ENCODE measurements around the gene OSGIN1.

The OSGIN1 gene

GRCh38 chr16:83977056-83977815 is 24.2 kb downstream of the OSGIN1 start:
- H3K27ac Mint-ChIP-seq, result no peak overlapping the region

DNA sequence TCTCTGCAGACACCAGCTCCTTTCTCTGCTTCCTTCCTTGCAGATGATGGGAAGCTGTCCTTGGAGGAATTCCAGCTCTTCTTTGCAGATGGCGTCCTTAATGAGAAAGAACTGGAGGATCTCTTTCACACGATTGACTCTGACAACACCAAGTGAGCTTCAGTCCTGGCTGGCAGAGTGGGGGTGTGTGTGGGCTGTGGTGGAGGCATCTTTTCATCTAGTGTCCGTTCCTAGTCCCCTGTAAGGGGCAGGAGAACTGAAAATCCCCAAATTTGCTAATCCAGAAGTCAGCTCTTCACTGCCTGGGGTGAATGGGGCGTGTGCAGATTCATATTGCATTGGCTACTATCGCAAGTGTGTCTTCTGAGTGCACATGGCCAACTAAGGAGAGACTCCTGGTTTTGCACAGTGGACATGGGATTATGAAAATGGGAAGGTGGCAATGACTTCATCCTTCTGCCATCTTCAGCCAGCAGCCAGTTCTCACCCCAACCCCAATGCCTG is 25.4 kb downstream of the OSGIN1 start:
- H3K27ac Mint-ChIP-seq, result no peak overlapping the region
- no peak overlapping the region for H3K4me3 Mint-ChIP-seq
- no peaks in the 10 kb centered on the region for H3K4me1 Mint-ChIP-seq (ENCODE audit: low read depth)
- peaks cover 6% of the 10 kb centered on the region for H3K9me3 Mint-ChIP-seq
- H3K27me3 Mint-ChIP-seq (ENCODE audit: low read depth), result no peaks in the 10 kb centered on the region
- no peaks in the 10 kb centered on the region for H3K36me3 Mint-ChIP-seq (ENCODE audit: low read depth)

More at GRCh38 chr16:83977056-83977815, 24.2 kb downstream of the OSGIN1 start:
- Mint-ChIP-seq H3K36me3 (ENCODE audit: low read depth) (no peaks in the 10 kb centered on the region), H3K9me3 (peaks cover 6% of the 10 kb centered on the region), H3K4me1 (ENCODE audit: low read depth) (no peaks in the 10 kb centered on the region), H3K27me3 (ENCODE audit: low read depth) (no peaks in the 10 kb centered on the region), H3K4me3 (no peak overlapping the region)

DNA sequence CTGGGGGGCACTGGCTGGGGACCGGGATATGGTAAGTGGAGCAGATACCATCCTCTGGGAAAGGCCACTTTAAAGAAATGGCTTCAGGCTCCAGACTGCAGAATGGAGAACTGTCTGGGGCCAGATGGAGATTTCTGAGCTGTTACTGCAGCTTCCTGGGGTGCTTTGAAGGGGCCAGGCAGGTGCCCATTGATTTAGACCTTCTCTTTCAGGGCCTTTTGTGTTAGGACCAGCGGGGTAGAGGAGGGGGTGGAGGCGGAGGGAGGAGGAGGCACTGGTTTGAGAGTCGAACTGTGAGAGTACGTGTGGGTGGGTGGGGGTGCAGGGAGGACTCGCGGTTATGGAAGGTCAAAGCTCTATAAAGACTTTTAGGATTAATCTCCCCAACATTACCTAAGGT is 26.4 kb downstream of the OSGIN1 start:
- Mint-ChIP-seq H3K4me3 (no peak overlapping the region), H3K27me3 (ENCODE audit: low read depth) (no peaks in the 10 kb centered on the region), H3K27ac (no peak overlapping the region), H3K36me3 (ENCODE audit: low read depth) (no peaks in the 10 kb centered on the region), H3K9me3 (peaks cover 6% of the 10 kb centered on the region), H3K4me1 (ENCODE audit: low read depth) (no peaks in the 10 kb centered on the region)

DNA sequence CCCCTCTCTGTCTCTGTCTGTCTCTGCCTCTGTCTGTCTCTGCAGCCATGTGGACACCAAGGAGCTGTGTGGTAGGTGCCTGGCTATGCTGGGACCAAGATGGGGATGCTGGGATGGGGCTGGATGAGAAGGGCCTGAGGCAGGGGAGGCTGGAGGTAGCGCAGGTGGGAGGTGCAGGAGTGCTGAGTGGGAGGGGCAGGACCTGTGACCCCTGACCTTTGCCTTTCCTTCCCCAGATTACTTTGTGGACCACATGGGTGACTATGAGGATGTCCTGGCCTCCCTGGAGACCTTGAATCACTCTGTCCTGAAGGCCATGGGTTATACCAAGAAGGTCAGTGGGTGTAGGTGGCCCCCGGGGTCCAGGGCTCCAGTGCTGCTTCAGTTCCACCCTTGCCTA is 27.8 kb downstream of the OSGIN1 start:
- Mint-ChIP-seq H3K27me3 (ENCODE audit: low read depth) (no peaks in the 10 kb centered on the region), H3K4me3 (no peak overlapping the region), H3K27ac (no peak overlapping the region), H3K36me3 (ENCODE audit: low read depth) (no peaks in the 10 kb centered on the region), H3K9me3 (peaks cover 6% of the 10 kb centered on the region), H3K4me1 (ENCODE audit: low read depth) (no peaks in the 10 kb centered on the region)

GRCh38 chr16:83981799-83982198 is 28.8 kb downstream of the OSGIN1 start:
- no peak overlapping the region for H3K4me3 Mint-ChIP-seq
- H3K4me1 Mint-ChIP-seq (ENCODE audit: low read depth), result no peaks in the 10 kb centered on the region
- H3K27me3 Mint-ChIP-seq (ENCODE audit: low read depth), result no peaks in the 10 kb centered on the region
- H3K9me3 Mint-ChIP-seq, result peaks cover 6% of the 10 kb centered on the region
- no peak overlapping the region for H3K27ac Mint-ChIP-seq
- H3K36me3 Mint-ChIP-seq (ENCODE audit: low read depth), result no peaks in the 10 kb centered on the region

- H3K36me3 Mint-ChIP-seq (ENCODE audit: low read depth), result no peaks in the 10 kb centered on the region
- no peaks in the 10 kb centered on the region for H3K4me1 Mint-ChIP-seq (ENCODE audit: low read depth)
- peaks cover 9% of the 10 kb centered on the region for H3K27me3 Mint-ChIP-seq (ENCODE audit: low read depth)
- no peak overlapping the region for H3K4me3 Mint-ChIP-seq
- no peak overlapping the region for H3K27ac Mint-ChIP-seq
- peaks cover 6% of the 10 kb centered on the region for H3K9me3 Mint-ChIP-seq
Measured at GRCh38 chr16:83983491-83983890, 30.5 kb downstream of the OSGIN1 start.

- peaks cover 22% of the 10 kb centered on the region for H3K27me3 Mint-ChIP-seq (ENCODE audit: low read depth)
- no peak overlapping the region for H3K4me3 Mint-ChIP-seq
- no peaks in the 10 kb centered on the region for H3K36me3 Mint-ChIP-seq (ENCODE audit: low read depth)
- H3K27ac Mint-ChIP-seq, result no peak overlapping the region
- H3K9me3 Mint-ChIP-seq, result no peaks in the 10 kb centered on the region
- H3K4me1 Mint-ChIP-seq (ENCODE audit: low read depth), result no peaks in the 10 kb centered on the region
Measured at GRCh38 chr16:83989300-83989699, 36.3 kb downstream of the OSGIN1 start.

- H3K27me3 Mint-ChIP-seq (ENCODE audit: low read depth), result peaks cover 24% of the 10 kb centered on the region
- H3K36me3 Mint-ChIP-seq (ENCODE audit: low read depth), result no peaks in the 10 kb centered on the region
- H3K27ac Mint-ChIP-seq, result no peak overlapping the region
- H3K4me3 Mint-ChIP-seq, result no peak overlapping the region
- no peaks in the 10 kb centered on the region for H3K9me3 Mint-ChIP-seq
- H3K4me1 Mint-ChIP-seq (ENCODE audit: low read depth), result no peaks in the 10 kb centered on the region
Measured at GRCh38 chr16:83990492-83990891, 37.5 kb downstream of the OSGIN1 start.

DNA sequence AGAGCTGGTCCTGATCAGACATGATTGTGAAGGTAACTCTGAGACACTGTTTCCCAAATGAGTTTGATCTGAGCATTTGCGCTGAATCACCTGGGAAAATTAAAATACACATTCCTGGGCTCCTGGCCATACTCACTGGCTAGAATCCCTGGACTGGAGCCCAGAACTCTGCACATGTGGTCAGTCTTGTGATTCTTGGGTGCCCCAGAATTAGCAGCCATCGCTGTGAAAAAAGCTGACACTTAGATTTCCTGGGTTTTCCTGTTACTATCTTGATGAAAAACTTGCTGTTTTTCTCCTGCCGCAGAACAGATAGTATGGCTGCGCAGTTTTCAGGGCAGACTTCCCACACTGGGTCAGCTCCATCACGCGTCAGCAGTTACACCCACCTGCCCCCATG is 39.6 kb downstream of the OSGIN1 start:
- H3K4me1 Mint-ChIP-seq (ENCODE audit: low read depth), result no peaks in the 10 kb centered on the region
- H3K4me3 Mint-ChIP-seq, result no peak overlapping the region
- peaks cover 18% of the 10 kb centered on the region for H3K27me3 Mint-ChIP-seq (ENCODE audit: low read depth)
- no peaks in the 10 kb centered on the region for H3K36me3 Mint-ChIP-seq (ENCODE audit: low read depth)
- no peaks in the 10 kb centered on the region for H3K9me3 Mint-ChIP-seq
- no peak overlapping the region for H3K27ac Mint-ChIP-seq

GRCh38 chr16:83994087-83994486 is 41.0 kb downstream of the OSGIN1 start:
- H3K4me3 Mint-ChIP-seq, result no peak overlapping the region
- H3K27ac Mint-ChIP-seq, result no peak overlapping the region
- peaks cover 14% of the 10 kb centered on the region for H3K27me3 Mint-ChIP-seq (ENCODE audit: low read depth)
- H3K9me3 Mint-ChIP-seq, result no peaks in the 10 kb centered on the region
- H3K4me1 Mint-ChIP-seq (ENCODE audit: low read depth), result no peaks in the 10 kb centered on the region
- no peaks in the 10 kb centered on the region for H3K36me3 Mint-ChIP-seq (ENCODE audit: low read depth)

DNA sequence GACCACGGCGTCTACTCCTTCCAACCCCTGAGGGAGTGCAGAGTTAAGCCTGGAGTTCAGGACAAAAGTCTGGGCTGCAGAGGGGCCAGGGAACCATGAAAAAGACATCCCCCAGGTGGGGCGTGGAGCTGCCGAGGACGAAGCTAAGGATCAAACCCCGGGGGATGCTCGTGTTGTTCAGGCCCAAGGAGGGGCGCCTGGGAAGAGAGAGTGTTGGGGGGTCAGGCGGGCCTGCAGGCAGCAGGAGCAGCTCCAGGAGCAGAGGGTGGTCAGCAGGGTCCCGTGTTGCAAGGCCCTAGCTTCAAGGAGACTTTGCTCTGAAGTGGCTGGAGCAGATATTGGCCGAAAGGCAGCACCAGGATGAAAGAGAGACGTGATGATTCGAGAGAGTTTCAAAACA is 41.7 kb downstream of the OSGIN1 start:
- no peaks in the 10 kb centered on the region for H3K4me1 Mint-ChIP-seq (ENCODE audit: low read depth)
- no peak overlapping the region for H3K4me3 Mint-ChIP-seq
- no peaks in the 10 kb centered on the region for H3K36me3 Mint-ChIP-seq (ENCODE audit: low read depth)
- H3K27me3 Mint-ChIP-seq (ENCODE audit: low read depth), result peaks cover 8% of the 10 kb centered on the region
- no peak overlapping the region for H3K27ac Mint-ChIP-seq
- no peaks in the 10 kb centered on the region for H3K9me3 Mint-ChIP-seq

DNA sequence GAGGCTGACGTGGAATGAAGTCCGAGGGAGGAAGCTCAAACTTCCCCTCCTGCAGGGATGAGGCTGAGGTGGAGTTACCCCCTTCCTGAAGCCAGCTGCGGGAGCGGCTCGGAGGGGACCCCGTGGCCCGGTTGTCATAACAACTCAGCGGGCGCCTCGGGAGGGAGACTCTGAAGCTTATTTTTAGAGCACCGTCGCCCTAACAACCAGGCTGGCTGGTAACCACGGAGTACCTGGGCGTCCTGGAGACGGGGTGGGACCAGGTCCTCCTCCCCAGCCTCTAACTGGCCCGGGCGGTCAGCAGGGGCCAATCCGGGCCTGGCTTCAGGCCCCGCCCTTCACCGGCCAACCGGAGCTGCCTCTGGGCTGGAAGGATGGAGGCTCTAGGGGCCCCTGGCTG is 42.7 kb downstream of the OSGIN1 start:
- Mint-ChIP-seq H3K4me1 (ENCODE audit: low read depth) (no peaks in the 10 kb centered on the region), H3K4me3 (no peak overlapping the region), H3K27ac (no peak overlapping the region), H3K27me3 (ENCODE audit: low read depth) (peaks cover 4% of the 10 kb centered on the region), H3K9me3 (no peaks in the 10 kb centered on the region), H3K36me3 (ENCODE audit: low read depth) (no peaks in the 10 kb centered on the region)

- Mint-ChIP-seq H3K27ac (no peak overlapping the region), H3K36me3 (ENCODE audit: low read depth) (no peaks in the 10 kb centered on the region), H3K4me1 (ENCODE audit: low read depth) (no peaks in the 10 kb centered on the region), H3K4me3 (no peak overlapping the region), H3K9me3 (no peaks in the 10 kb centered on the region), H3K27me3 (ENCODE audit: low read depth) (peaks cover 4% of the 10 kb centered on the region)
Measured at GRCh38 chr16:83996481-83997252, 43.6 kb downstream of the OSGIN1 start.

DNA sequence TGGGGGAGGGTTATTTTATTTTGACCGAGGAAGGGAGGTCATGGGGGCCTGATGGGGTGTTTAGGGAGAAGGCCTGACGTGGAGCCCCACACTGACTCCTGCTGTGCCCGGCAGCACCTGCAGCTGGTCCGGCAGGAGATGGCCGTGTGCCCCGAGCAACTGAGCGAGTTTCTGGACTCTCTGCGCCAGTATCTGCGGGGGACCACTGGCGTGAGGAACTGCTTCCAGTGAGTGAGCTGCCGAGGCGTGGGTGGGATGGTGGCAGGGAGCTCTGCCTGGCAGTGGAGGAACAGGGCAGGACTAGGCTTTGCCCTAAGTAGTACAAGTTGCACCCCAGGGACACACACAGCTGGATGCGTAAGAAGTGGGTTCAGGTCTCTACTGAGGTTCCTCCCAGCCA is 45.1 kb downstream of the OSGIN1 start:
- no peaks in the 10 kb centered on the region for H3K9me3 Mint-ChIP-seq
- no peaks in the 10 kb centered on the region for H3K36me3 Mint-ChIP-seq (ENCODE audit: low read depth)
- no peak overlapping the region for H3K4me3 Mint-ChIP-seq
- no peaks in the 10 kb centered on the region for H3K4me1 Mint-ChIP-seq (ENCODE audit: low read depth)
- no peak overlapping the region for H3K27ac Mint-ChIP-seq
- peaks cover 4% of the 10 kb centered on the region for H3K27me3 Mint-ChIP-seq (ENCODE audit: low read depth)

DNA sequence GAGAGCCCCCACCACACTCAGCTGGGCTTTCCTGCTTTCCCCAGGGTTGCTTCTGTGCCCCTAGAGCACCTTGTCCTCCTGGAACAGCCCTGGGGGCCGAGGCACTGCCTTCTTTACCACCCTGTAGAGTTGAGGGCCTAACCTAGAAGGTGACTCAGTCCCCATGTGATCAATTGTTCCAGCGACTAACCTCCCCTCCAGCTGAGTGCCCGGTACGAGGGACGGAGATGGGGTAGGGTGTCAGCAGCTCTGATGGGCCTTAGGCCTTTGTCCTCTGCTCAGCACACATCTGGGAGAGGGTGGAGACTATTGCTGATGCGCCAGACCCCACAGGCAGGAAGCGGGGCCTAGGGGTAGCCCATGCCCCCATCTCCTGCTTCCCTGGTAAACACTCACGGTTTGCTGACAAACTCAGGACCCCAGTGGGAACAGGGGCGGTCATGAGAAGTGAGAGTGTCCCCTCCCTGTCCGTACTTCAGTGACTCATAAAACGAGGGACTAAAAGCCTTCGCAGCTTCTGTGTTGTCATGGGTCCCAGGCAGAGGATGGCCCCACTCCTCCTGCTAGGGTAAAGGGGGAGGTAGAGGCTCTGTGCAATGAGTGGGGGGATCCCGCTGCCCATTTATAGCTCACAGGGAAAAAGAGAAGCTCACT is 48.1 kb downstream of the OSGIN1 start:
- Mint-ChIP-seq H3K27ac (no peak overlapping the region), H3K36me3 (ENCODE audit: low read depth) (no peaks in the 10 kb centered on the region), H3K4me3 (no peak overlapping the region), H3K9me3 (no peaks in the 10 kb centered on the region), H3K4me1 (ENCODE audit: low read depth) (no peaks in the 10 kb centered on the region), H3K27me3 (ENCODE audit: low read depth) (no peaks in the 10 kb centered on the region)

Data from T-helper 1 cell treated with Interleukin-12 subunit alpha and Interleukin-12 subunit beta and Interleukin-4 antibody, amounts not matched to agents 30 μg/mL and 1 μg/mL, for 36 hours (primary cell).